K562 (cell line): ENCODE results near the gene S100A4. TPM values are rescaled to one million over a fixed set of nuclear protein-coding genes. Genes with fewer than 3 reads are reported as not detected.
A peak's percentile ranks its signal among the peaks of the same experiment; 100 is the strongest.

Experiments
- CC2D1A ChIP-seq: fragments of 450-650 bp; IDR thresholded peaks from 2 replicates; pipeline ENCODE4 v1.6.1; 2017; ENCODE audit warnings: mild to moderate bottlenecking
- HDAC6 ChIP-seq: IDR thresholded peaks from 2 replicates; pipeline ENCODE4 v1.6.1; 2012; ENCODE audit warnings: low read depth, mild to moderate bottlenecking, control low read depth, inconsistent platforms, low read length, moderate library complexity
- HMGN3 ChIP-seq: IDR thresholded peaks from 2 replicates; pipeline ENCODE4 v1.6.1; 2011; ENCODE audit warnings: borderline replicate concordance, low read depth, mild to moderate bottlenecking, mixed read lengths, low read length; ENCODE audit not compliant: insufficient read length; ENCODE audit errors: extremely low read depth
- HOMEZ ChIP-seq: fragments of 250-450 bp; sonication (Bioruptor Pico); IDR thresholded peaks from 2 replicates; pipeline ENCODE4 v1.4.0; 2020; ENCODE audit warnings: mild to moderate bottlenecking, moderate library complexity
- KLF16 ChIP-seq: IDR thresholded peaks from 2 replicates; pipeline ENCODE4 v1.6.1; 2016; ENCODE audit warnings: antibody characterized with exemption
- MTA1 ChIP-seq: fragments of 450-650 bp; IDR thresholded peaks from 2 replicates; pipeline ENCODE4 v1.6.1; 2017; ENCODE audit warnings: borderline replicate concordance
- NCOA1 ChIP-seq: fragments of 450-650 bp; IDR thresholded peaks from 2 replicates; pipeline ENCODE4 v1.6.1; 2016; ENCODE audit warnings: low read depth
- NFIX ChIP-seq: fragments of 250-450 bp; sonication (Bioruptor Pico); IDR thresholded peaks from 2 replicates; pipeline ENCODE4 v1.4.0; 2020; ENCODE audit warnings: low read depth, mild to moderate bottlenecking, moderate library complexity
- NFXL1 ChIP-seq: fragments of 450-650 bp; formaldehyde crosslinking; IDR thresholded peaks from 2 replicates; pipeline ENCODE4 v1.4.0; 2021; ENCODE audit warnings: mild to moderate bottlenecking
- PCBP2 ChIP-seq: fragments of 200-400 bp; formaldehyde crosslinking; IDR thresholded peaks from 2 replicates; pipeline ENCODE4 v1.6.1; 2018; ENCODE audit warnings: low read length, low read depth, mild to moderate bottlenecking, moderate library complexity; ENCODE audit not compliant: poor library complexity, severe bottlenecking
- PHF21A ChIP-seq: fragments of 450-650 bp; IDR thresholded peaks from 2 replicates; pipeline ENCODE4 v1.6.1; 2017; ENCODE audit warnings: low read depth, borderline replicate concordance
- POLR3G ChIP-seq: IDR thresholded peaks from 2 replicates; pipeline ENCODE4 v1.6.1; 2011; ENCODE audit not compliant: insufficient read length, insufficient replicate concordance; ENCODE audit errors: extremely low read depth
- PTBP1 ChIP-seq: fragments of 200-400 bp; formaldehyde crosslinking; IDR thresholded peaks from 2 replicates; pipeline ENCODE4 v1.6.1; 2017; ENCODE audit warnings: low read depth, low read length
- SIN3A ChIP-seq, 2 experiments: fragments of 150-350 bp in 1 of 2; IDR thresholded peaks; 2 replicates each; pipeline ENCODE4 v1.6.1; 2011 to 2016; ENCODE audit warnings: borderline replicate concordance in 2 of 2, low read depth in 2 of 2, low read length in 2 of 2, mild to moderate bottlenecking in 2 of 2, moderate library complexity in 2 of 2; ENCODE audit not compliant: control insufficient read depth in 1 of 2
- SMARCB1 ChIP-seq: IDR thresholded peaks from 2 replicates; pipeline ENCODE4 v1.6.1; 2011; ENCODE audit warnings: improper control_type of control experiment, low read depth; ENCODE audit not compliant: insufficient read length
- SMARCC2 ChIP-seq: fragments of 450-650 bp; IDR thresholded peaks from 2 replicates; pipeline ENCODE4 v1.6.1; 2017; ENCODE audit warnings: antibody characterized with exemption, moderate library complexity, mild to moderate bottlenecking, low read depth
- ZNF232 ChIP-seq: sonication (generic); formaldehyde crosslinking; IDR thresholded peaks from 2 replicates; pipeline ENCODE4 v1.8.0; 2022; ENCODE audit warnings: mild to moderate bottlenecking, missing genetic modification reagents
- ZNF354B ChIP-seq: fragments of 250-450 bp; sonication (Bioruptor Pico); IDR thresholded peaks from 2 replicates; pipeline ENCODE4 v1.4.0; 2020
- ZNF436 ChIP-seq: fragments of 250-450, 450-650 bp; sonication (Bioruptor Pico); formaldehyde crosslinking; IDR thresholded peaks from 2 replicates; pipeline ENCODE4 v1.7.0; 2020; ENCODE audit warnings: mild to moderate bottlenecking
- ZNF79 ChIP-seq: fragments of 250-450 bp; sonication (Bioruptor Pico); IDR thresholded peaks from 2 replicates; pipeline ENCODE4 v1.4.0; 2020; ENCODE audit warnings: low read depth, mild to moderate bottlenecking, moderate library complexity
- ZNF830 ChIP-seq: fragments of 250-450 bp; sonication (Bioruptor Pico); IDR thresholded peaks from 2 replicates; pipeline ENCODE4 v1.5.0; 2021; ENCODE audit warnings: mild to moderate bottlenecking
- polyA plus RNA-seq, 8 experiments: library from polyadenylated mRNA; depleted of rRNA in 4 of 8; stranded (reverse) in 5 of 8; unstranded in 3 of 8; fragments of >200 nt; fragmentation: Nextera tagmentation in 2 of 8; fragmentation: Illumina TruSeq in 1 of 8; extraction: Ambion mirVana in 2 of 8; extraction: Trizol in 1 of 8; gene quantifications; 2 replicates each; pipeline versions ENCODE4 v1.2.1 to v1.2.3, GENCODE V29; 2011 to 2014; ENCODE audit warnings: inconsistent platforms in 1 of 8, missing spikeins in 1 of 8
- total RNA-seq, 7 experiments: library from RNA; depleted of rRNA in 6 of 7; stranded (reverse); fragments of >200 nt in 6 of 7; fragmentation: Illumina TruSeq in 2 of 7; extraction: Trizol in 2 of 7; gene quantifications; 2 replicates each; pipeline versions ENCODE4 v1.2.1 to v1.2.3, GENCODE V29; 2011 to 2021; ENCODE audit warnings: low replicate concordance in 1 of 7
- TF ChIP-seq, protein P1 (sequence below): fragments of 450-650 bp; IDR thresholded peaks from 2 replicates; pipeline ENCODE4 v1.7.1; 2018; ENCODE audit warnings: mild to moderate bottlenecking, low read depth; ENCODE audit not compliant: partially characterized antibody

S100A4 gene
- total and polyA plus RNA-seq, 9 of the 15 experiments (the other 6 are each of a cell fraction or from before 2014, with no cell fraction given): 3.7 to 20.1 (median 11.2) TPM

GRCh38 chr1:153545067-153546055 is at the start of gene S100A4 (continued):
- TF ChIP-seq, protein P1, sequence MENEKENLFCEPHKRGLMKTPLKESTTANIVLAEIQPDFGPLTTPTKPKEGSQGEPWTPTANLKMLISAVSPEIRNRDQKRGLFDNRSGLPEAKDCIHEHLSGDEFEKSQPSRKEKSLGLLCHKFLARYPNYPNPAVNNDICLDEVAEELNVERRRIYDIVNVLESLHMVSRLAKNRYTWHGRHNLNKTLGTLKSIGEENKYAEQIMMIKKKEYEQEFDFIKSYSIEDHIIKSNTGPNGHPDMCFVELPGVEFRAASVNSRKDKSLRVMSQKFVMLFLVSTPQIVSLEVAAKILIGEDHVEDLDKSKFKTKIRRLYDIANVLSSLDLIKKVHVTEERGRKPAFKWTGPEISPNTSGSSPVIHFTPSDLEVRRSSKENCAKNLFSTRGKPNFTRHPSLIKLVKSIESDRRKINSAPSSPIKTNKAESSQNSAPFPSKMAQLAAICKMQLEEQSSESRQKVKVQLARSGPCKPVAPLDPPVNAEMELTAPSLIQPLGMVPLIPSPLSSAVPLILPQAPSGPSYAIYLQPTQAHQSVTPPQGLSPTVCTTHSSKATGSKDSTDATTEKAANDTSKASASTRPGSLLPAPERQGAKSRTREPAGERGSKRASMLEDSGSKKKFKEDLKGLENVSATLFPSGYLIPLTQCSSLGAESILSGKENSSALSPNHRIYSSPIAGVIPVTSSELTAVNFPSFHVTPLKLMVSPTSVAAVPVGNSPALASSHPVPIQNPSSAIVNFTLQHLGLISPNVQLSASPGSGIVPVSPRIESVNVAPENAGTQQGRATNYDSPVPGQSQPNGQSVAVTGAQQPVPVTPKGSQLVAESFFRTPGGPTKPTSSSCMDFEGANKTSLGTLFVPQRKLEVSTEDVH: no peak
- TF ChIP-seq POLR3G (no peak), HMGN3 (no peak), ZNF830 (no peak), ZNF436 (no peak), PTBP1 (no peak), SIN3A (IDR thresholded peaks at IDR 0.05; ENCODE audit: borderline replicate concordance in 2 of 2, control insufficient read depth in 1 of 2, low read depth in 2 of 2, low read length in 2 of 2) (no peak), MTA1 (no peak), HDAC6 (no peak), KLF16 (0 out of 2 replicates have a peak, but pooled peaks have one; percentile 12), ZNF79 (CRISPR knock-in tag) (no peak), SMARCC2 (no peak), NFIX (CRISPR knock-in tag) (no peak), CC2D1A (no peak), NCOA1 (no peak), NFXL1 (CRISPR knock-in tag) (no peak), PCBP2 (no peak), HOMEZ (CRISPR knock-in tag) (no peak), ZNF232 (CRISPR knock-in tag) (no peak), ZNF354B (CRISPR knock-in tag) (no peak), PHF21A (no peak), SMARCB1 (no peak)
